Measurements from ENCODE around the gene AKAP11.

DNA sequence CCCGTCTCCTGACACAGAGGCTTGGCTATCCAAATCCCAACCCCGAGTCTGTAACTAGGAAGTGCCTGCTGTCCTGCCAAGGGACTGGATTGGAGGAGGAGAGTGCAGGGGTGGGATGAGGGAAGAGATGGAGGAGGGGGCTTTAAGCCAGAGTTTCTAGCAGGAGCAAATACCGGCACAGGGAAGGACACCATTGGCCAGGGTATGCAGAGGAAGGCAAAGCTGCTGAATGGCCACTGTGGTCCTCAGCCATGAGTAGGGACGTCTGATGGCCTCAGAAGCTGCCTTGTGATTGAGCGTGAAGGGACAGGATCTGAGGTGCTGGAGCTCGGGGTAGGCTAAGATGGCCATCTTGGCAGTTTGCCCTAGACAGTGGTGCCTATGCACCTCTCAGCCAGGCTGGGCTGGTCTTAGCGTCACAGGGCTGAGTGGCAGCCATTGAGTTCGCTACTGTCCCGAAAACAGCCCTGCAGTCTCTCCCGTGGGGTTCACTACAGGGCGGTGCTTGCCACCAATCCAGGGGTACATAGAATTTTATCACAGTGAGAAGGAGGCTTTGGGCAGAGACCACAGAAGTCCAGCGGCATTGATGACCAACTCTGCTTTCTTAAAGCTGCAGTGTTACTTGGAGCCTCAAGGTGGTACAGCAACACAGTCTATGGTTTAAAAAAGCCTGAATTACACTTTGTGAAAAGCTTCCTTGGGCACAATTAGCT, 61.8 kb downstream of the AKAP11 start:
- TF ChIP-seq EZH2 (IDR thresholded peaks at IDR 0.05; ENCODE audit: borderline replicate concordance): no peak
- TF ChIP-seq, protein P1, sequence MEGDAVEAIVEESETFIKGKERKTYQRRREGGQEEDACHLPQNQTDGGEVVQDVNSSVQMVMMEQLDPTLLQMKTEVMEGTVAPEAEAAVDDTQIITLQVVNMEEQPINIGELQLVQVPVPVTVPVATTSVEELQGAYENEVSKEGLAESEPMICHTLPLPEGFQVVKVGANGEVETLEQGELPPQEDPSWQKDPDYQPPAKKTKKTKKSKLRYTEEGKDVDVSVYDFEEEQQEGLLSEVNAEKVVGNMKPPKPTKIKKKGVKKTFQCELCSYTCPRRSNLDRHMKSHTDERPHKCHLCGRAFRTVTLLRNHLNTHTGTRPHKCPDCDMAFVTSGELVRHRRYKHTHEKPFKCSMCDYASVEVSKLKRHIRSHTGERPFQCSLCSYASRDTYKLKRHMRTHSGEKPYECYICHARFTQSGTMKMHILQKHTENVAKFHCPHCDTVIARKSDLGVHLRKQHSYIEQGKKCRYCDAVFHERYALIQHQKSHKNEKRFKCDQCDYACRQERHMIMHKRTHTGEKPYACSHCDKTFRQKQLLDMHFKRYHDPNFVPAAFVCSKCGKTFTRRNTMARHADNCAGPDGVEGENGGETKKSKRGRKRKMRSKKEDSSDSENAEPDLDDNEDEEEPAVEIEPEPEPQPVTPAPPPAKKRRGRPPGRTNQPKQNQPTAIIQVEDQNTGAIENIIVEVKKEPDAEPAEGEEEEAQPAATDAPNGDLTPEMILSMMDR (IDR thresholded peaks at IDR 0.05; ENCODE audit: poor library complexity): peak; percentile 57
